Caco-2 (cell line): ENCODE measurements around the gene STK36. TPM values are rescaled to one million over a fixed set of nuclear protein-coding genes. Genes with fewer than 3 reads are reported as not detected.

ENCODE experiments used
- BruUV-seq: library from RNA; stranded (reverse); fragments of 400-500 nt; replicated peaks from 2 replicates; lab custom pipeline; 2021; lab: Mats Ljungman, UMichigan
- CTCF ChIA-PET: fragments of 300-600 bp; sonication (Branson Sonifier 250); formaldehyde crosslinking; loops from one replicate; lab custom pipeline; 2022; ENCODE audit warnings: antibody characterized with exemption; lab: Charles Lee
- POLR2A ChIA-PET: fragments of 300-600 bp; sonication (Branson Sonifier 250); formaldehyde crosslinking; loops from one replicate; lab custom pipeline; 2022; ENCODE audit warnings: antibody characterized with exemption; lab: Charles Lee
- DNase-seq, 2 experiments: peaks; one replicate each; pipeline versions ENCODE4 v3.0.0 to v3.0.0-alpha.2; 2020 to 2022
- H3K27me3 ChIP-seq: replicated peaks from 2 replicates; pipeline ENCODE4 v1.6.0; 2011; ENCODE audit warnings: low read length; ENCODE audit not compliant: control insufficient read depth, insufficient read depth
- H3K36me3 ChIP-seq: 2 replicates; pipeline ENCODE4 v1.5.1; 2011; ENCODE audit warnings: low read length; ENCODE audit not compliant: control insufficient read depth, insufficient read depth
- H3K4me1 ChIP-seq: fragments of 250-450 bp; sonication (Bioruptor Pico); 2 replicates; pipeline ENCODE4 v1.5.1; 2020; ENCODE audit warnings: mild to moderate bottlenecking
- H3K4me3 ChIP-seq: 2 replicates; pipeline ENCODE4 v1.5.1; 2011; ENCODE audit warnings: low read depth, mild to moderate bottlenecking, control low read depth, low read length
- H3K9me3 ChIP-seq: fragments of 250-450 bp; sonication (Bioruptor Pico); 2 replicates; pipeline ENCODE4 v1.5.1; 2020; ENCODE audit warnings: mild to moderate bottlenecking, moderate library complexity
- H3K27ac Mint-ChIP-seq: one replicate; pipeline ENCODE4 v1.8.0; 2022; ENCODE audit warnings: mixed read lengths; ENCODE audit not compliant: unreplicated experiment
- H3K27me3 Mint-ChIP-seq: one replicate; pipeline ENCODE4 v1.8.0; 2022; ENCODE audit warnings: mixed read lengths; ENCODE audit not compliant: insufficient read depth, unreplicated experiment
- H3K36me3 Mint-ChIP-seq: one replicate; pipeline ENCODE4 v1.8.0; 2022; ENCODE audit warnings: mild to moderate bottlenecking, mixed read lengths; ENCODE audit not compliant: insufficient read depth, unreplicated experiment
- H3K4me1 Mint-ChIP-seq: one replicate; pipeline ENCODE4 v1.8.0; 2022; ENCODE audit warnings: low read depth, mixed read lengths; ENCODE audit not compliant: unreplicated experiment
- H3K4me3 Mint-ChIP-seq: one replicate; pipeline ENCODE4 v1.8.0; 2022; ENCODE audit warnings: mild to moderate bottlenecking, moderate library complexity, mixed read lengths; ENCODE audit not compliant: unreplicated experiment
- H3K9me3 Mint-ChIP-seq: one replicate; pipeline ENCODE4 v1.8.0; 2022; ENCODE audit warnings: mixed read lengths; ENCODE audit not compliant: unreplicated experiment
- CTCF ChIP-seq, 2 experiments: fragments of 200-600 bp in 1 of 2; IDR thresholded peaks; 1 replicate in 1 of 2; 2 replicates in 1 of 2; pipeline versions ENCODE4 v1.5.1 to v1.8.0; 2011 to 2022; ENCODE audit warnings: antibody characterized with exemption in 1 of 2, control low read depth in 1 of 2, inconsistent platforms in 1 of 2, low read depth in 1 of 2, low read length in 1 of 2, mild to moderate bottlenecking in 1 of 2, moderate library complexity in 1 of 2; ENCODE audit not compliant: insufficient read depth in 1 of 2, severe bottlenecking in 1 of 2, unreplicated experiment in 1 of 2
- intact Hi-C: fragments of 100-400 bp; cut with micrococcal nuclease; formaldehyde crosslinking; loops from one replicate; pipeline ENCODE4 v1.10.0; 2022; ENCODE audit not compliant: unreplicated experiment
- total RNA-seq: library from RNA; stranded (reverse); gene quantifications from 2 replicates; pipeline ENCODE4 v1.2.3, GENCODE V29; 2022

Gene STK36
- total RNA-seq, 1 experiment from 2014 or later: 44.1 TPM

GRCh38 chr2:218662827-218663226, 9.1 kb upstream of the STK36 start:
- Mint-ChIP-seq H3K27ac (no peak overlapping the region), H3K36me3 (peaks cover 85% of the 10 kb centered on the region), H3K4me1 (peaks cover 9% of the 10 kb centered on the region), H3K9me3 (no peaks in the 10 kb centered on the region), H3K4me3 (no peak overlapping the region), H3K27me3 (no peaks in the 10 kb centered on the region)
- no TSS peak for BruUV-seq
- CTCF ChIA-PET: no interaction called here
- Histone ChIP-seq H3K4me3 (no peak overlapping the region), H3K9me3 (no peaks in the 10 kb centered on the region), H3K36me3 (peaks cover 4% of the 10 kb centered on the region), H3K27me3 (no peaks in the 10 kb centered on the region), H3K4me1 (peaks cover 4% of the 10 kb centered on the region; the same call in 1 of the 2 replicates)
- no peak for DNase-seq
- POLR2A ChIA-PET: no interaction called here
- intact Hi-C loops: no loop called here
- TF ChIP-seq CTCF (IDR thresholded peaks at IDR 0.05; ENCODE audit: insufficient read depth in 1 of 2, low read depth in 1 of 2, low read length in 1 of 2, severe bottlenecking in 1 of 2, unreplicated experiment in 1 of 2): no peak

- Histone ChIP-seq H3K36me3 (peaks cover 4% of the 10 kb centered on the region), H3K9me3 (no peaks in the 10 kb centered on the region), H3K4me1 (no peaks in the 10 kb centered on the region), H3K4me3 (no peak overlapping the region), H3K27me3 (no peaks in the 10 kb centered on the region)
- DNase-seq: no peak
- TF ChIP-seq CTCF (IDR thresholded peaks at IDR 0.05; ENCODE audit: insufficient read depth in 1 of 2, low read depth in 1 of 2, low read length in 1 of 2, severe bottlenecking in 1 of 2, unreplicated experiment in 1 of 2): no peak
- intact Hi-C loops: no loop called here
- ChIA-PET POLR2A (no interaction called here), CTCF (no interaction called here)
- Mint-ChIP-seq H3K9me3 (no peaks in the 10 kb centered on the region), H3K36me3 (peaks cover 82% of the 10 kb centered on the region), H3K4me3 (no peak overlapping the region), H3K27me3 (no peaks in the 10 kb centered on the region), H3K4me1 (peaks cover 9% of the 10 kb centered on the region), H3K27ac (no peak overlapping the region)
- no TSS peak for BruUV-seq
Measured at GRCh38 chr2:218663901-218664300, 8.0 kb upstream of the STK36 start.

GRCh38 chr2:218664653-218665052, 7.2 kb upstream of the STK36 start:
- intact Hi-C loops: no loop called here
- Mint-ChIP-seq H3K27me3 (no peaks in the 10 kb centered on the region), H3K9me3 (no peaks in the 10 kb centered on the region), H3K27ac (no peak overlapping the region), H3K4me3 (no peak overlapping the region), H3K36me3 (peaks cover 75% of the 10 kb centered on the region), H3K4me1 (peaks cover 8% of the 10 kb centered on the region)
- no peaks in the 10 kb centered on the region for H3K9me3 ChIP-seq
- DNase-seq: no peak
- ChIA-PET POLR2A (no interaction called here), CTCF (no interaction called here)
- TF ChIP-seq CTCF (IDR thresholded peaks at IDR 0.05; ENCODE audit: insufficient read depth in 1 of 2, low read depth in 1 of 2, low read length in 1 of 2, severe bottlenecking in 1 of 2, unreplicated experiment in 1 of 2): no peak
- H3K4me3 ChIP-seq: no peak overlapping the region
- peaks cover 4% of the 10 kb centered on the region for H3K36me3 ChIP-seq
- H3K4me1 ChIP-seq: no peaks in the 10 kb centered on the region
- no TSS peak for BruUV-seq
- H3K27me3 ChIP-seq: no peaks in the 10 kb centered on the region
